HepG2 (cell line): Measurements from ENCODE around the gene ASF1B. TPM values are rescaled to one million over a fixed set of nuclear protein-coding genes. Genes with fewer than 3 reads are reported as not detected.

ENCODE experiments used
- ATAC-seq: fragments of 200-7000 bp; cut with Tn5 transposase; 3 replicates; pipeline ENCODE4 v1.9.1; 2020; ENCODE audit warnings: mild to moderate bottlenecking, moderate library complexity
- BruUV-seq: library from RNA; stranded (reverse); fragments of 400-500 nt; replicated peaks from 2 replicates; lab custom pipeline; 2021; lab: Mats Ljungman, UMichigan
- CTCF ChIA-PET: fragments of 300-600 bp; formaldehyde crosslinking; extraction: SDS; loops from one replicate; lab custom pipeline; 2021; ENCODE audit warnings: low total read pairs, inconsistent platforms, low intra/inter-chr PET ratio; lab: Yijun Ruan, JAX
- POLR2A ChIA-PET: fragments of 350-600 bp; sonication (Branson Sonifier 250); formaldehyde crosslinking; loops from one replicate; lab custom pipeline; 2020; ENCODE audit warnings: antibody characterized with exemption, inconsistent platforms; lab: Yijun Ruan, JAX
- DNase-seq: peaks from one replicate; pipeline ENCODE4 v3.0.0-alpha.2; 2015; ENCODE audit warnings: low spot score
- FAIRE-seq: peaks from 3 replicates; lab custom pipeline; 2011; peaks lifted over from hg19 to GRCh38; lab: Jason Lieb, UNC
- H2AFZ ChIP-seq: one replicate; pipeline ENCODE4 v1.6.1; 2011; ENCODE audit warnings: low read length, inconsistent platforms
- H3K27ac ChIP-seq: fragments of 300-600 bp; 3 replicates; pipeline ENCODE4 v1.8.0; 2011; ENCODE audit warnings: mixed run types, mild to moderate bottlenecking, mixed read lengths, low read length, inconsistent platforms; ENCODE audit not compliant: insufficient read depth; ENCODE audit errors: extremely low read length
- H3K27me3 ChIP-seq, 2 experiments: fragments of 200-600 bp in 1 of 2; 2 replicates in 1 of 2; 3 replicates in 1 of 2; pipeline versions ENCODE4 v1.6.0 to v1.8.0; 2011; ENCODE audit warnings: low read length in 2 of 2, mild to moderate bottlenecking in 2 of 2, moderate library complexity in 2 of 2, inconsistent platforms in 1 of 2; ENCODE audit not compliant: insufficient read depth in 2 of 2, control insufficient read depth in 1 of 2
- H3K36me3 ChIP-seq, 2 experiments: fragments of 200-600 bp in 1 of 2; replicated peaks in 1 of 2; 2 replicates in 1 of 2; 3 replicates in 1 of 2; pipeline versions ENCODE4 v1.5.1 to v1.8.0; 2011; ENCODE audit warnings: low read length in 2 of 2, inconsistent platforms in 1 of 2; ENCODE audit not compliant: insufficient read depth in 2 of 2, control insufficient read depth in 1 of 2
- H3K4me1 ChIP-seq: 2 replicates; pipeline ENCODE4 v1.5.1; 2012; ENCODE audit warnings: low read length, inconsistent platforms; ENCODE audit not compliant: insufficient read depth
- H3K4me2 ChIP-seq: 2 replicates; pipeline ENCODE4 v1.6.0; 2011; ENCODE audit warnings: low read depth, low read length, inconsistent platforms
- H3K4me3 ChIP-seq, 3 experiments: fragments of 200-600 bp in 1 of 3; sonication (generic), shearing (Covaris generic) in 1 of 3; replicated peaks in 1 of 3; 2 replicates each; pipeline ENCODE4 v1.5.1; 2011 to 2016; ENCODE audit warnings: low read length in 3 of 3, inconsistent platforms in 2 of 3, low read depth in 2 of 3, mild to moderate bottlenecking in 2 of 3, control low read depth in 1 of 3, mixed read lengths in 1 of 3; ENCODE audit not compliant: insufficient read depth in 1 of 3
- H3K79me2 ChIP-seq: one replicate; pipeline ENCODE4 v1.6.1; 2011; ENCODE audit warnings: low read length, inconsistent platforms; ENCODE audit not compliant: insufficient read depth
- H3K9ac ChIP-seq: 2 replicates; pipeline ENCODE4 v1.6.0; 2011; ENCODE audit warnings: mild to moderate bottlenecking, low read depth, low read length, inconsistent platforms; ENCODE audit not compliant: insufficient read depth
- H3K9me3 ChIP-seq: 2 replicates; pipeline ENCODE4 v1.5.1; 2012; ENCODE audit warnings: mild to moderate bottlenecking, low read length
- H4K20me1 ChIP-seq: 2 replicates; pipeline ENCODE4 v1.6.0; 2011; ENCODE audit warnings: inconsistent platforms, mild to moderate bottlenecking, low read length, moderate library complexity; ENCODE audit not compliant: insufficient read depth
- ATAD3A ChIP-seq: sonication (generic); formaldehyde crosslinking; IDR thresholded peaks from 2 replicates; pipeline ENCODE4 v1.4.0; 2020; ENCODE audit warnings: missing genetic modification reagents
- ATF1 ChIP-seq: IDR thresholded peaks from 2 replicates; pipeline ENCODE4 v1.6.1; 2016; ENCODE audit warnings: mild to moderate bottlenecking, control low read depth
- CREB1 ChIP-seq, 2 experiments: fragments of 450-650 bp in 1 of 2; IDR thresholded peaks; 2 replicates each; pipeline ENCODE4 v1.6.1; 2016 to 2017; ENCODE audit warnings: control low read depth in 1 of 2, mild to moderate bottlenecking in 1 of 2, missing compliant biosample characterization in 1 of 2, missing genetic modification characterization in 1 of 2
- CSRNP1 ChIP-seq: sonication (generic); formaldehyde crosslinking; IDR thresholded peaks from 2 replicates; pipeline ENCODE4 v1.8.1; 2023; ENCODE audit warnings: mild to moderate bottlenecking, missing genetic modification reagents
- EP300 ChIP-seq, 3 experiments: sonication (generic) in 1 of 3; formaldehyde crosslinking in 1 of 3; IDR thresholded peaks; 2 replicates each; pipeline versions ENCODE4 v1.5.1 to v1.6.1; 2011 to 2020; ENCODE audit warnings: low read depth in 2 of 3, low read length in 2 of 3, borderline replicate concordance in 1 of 3, improper control_type of control experiment in 1 of 3, mild to moderate bottlenecking in 1 of 3, missing genetic modification reagents in 1 of 3, moderate library complexity in 1 of 3
- GPBP1L1 ChIP-seq: sonication (generic); formaldehyde crosslinking; IDR thresholded peaks from 2 replicates; pipeline ENCODE4 v1.5.0; 2020; ENCODE audit warnings: mild to moderate bottlenecking, missing genetic modification reagents
- HMG20B ChIP-seq: conservative IDR thresholded peaks from 2 replicates; pipeline ENCODE4 v1.6.1; 2016; ENCODE audit warnings: missing genetic modification reagents, missing compliant biosample characterization
- KLF11 ChIP-seq: IDR thresholded peaks from 2 replicates; pipeline ENCODE4 v1.6.1; 2016; ENCODE audit warnings: missing compliant biosample characterization
- KLF16 ChIP-seq, 2 experiments: sonication (generic) in 1 of 2; formaldehyde crosslinking in 1 of 2; IDR thresholded peaks; 2 replicates each; pipeline versions ENCODE4 v1.6.1 to v1.8.0; 2016 to 2023; ENCODE audit warnings: missing genetic modification reagents in 2 of 2, missing compliant biosample characterization in 1 of 2
- PLRG1 ChIP-seq: fragments of 450-650 bp; conservative IDR thresholded peaks from 2 replicates; pipeline ENCODE4 v1.6.1; 2016
- SPEN ChIP-seq: sonication (generic); formaldehyde crosslinking; IDR thresholded peaks from 2 replicates; pipeline ENCODE4 v1.5.1; 2020; ENCODE audit warnings: low read depth, mild to moderate bottlenecking, missing genetic modification reagents
- TCF7L2 ChIP-seq: IDR thresholded peaks from 2 replicates; pipeline ENCODE4 v1.6.1; 2011; ENCODE audit warnings: mild to moderate bottlenecking, low read depth, low read length, moderate library complexity
- ZBTB1 ChIP-seq: sonication (generic); formaldehyde crosslinking; IDR thresholded peaks from 2 replicates; pipeline ENCODE4 v1.4.0; 2020; ENCODE audit warnings: missing genetic modification reagents, borderline replicate concordance
- ZFP62 ChIP-seq: sonication (generic); formaldehyde crosslinking; IDR thresholded peaks from 2 replicates; pipeline ENCODE4 v1.4.0; 2020; ENCODE audit warnings: missing genetic modification reagents
- ZNF263 ChIP-seq: sonication (generic); formaldehyde crosslinking; IDR thresholded peaks from 2 replicates; pipeline ENCODE4 v1.4.0; 2020; ENCODE audit warnings: missing genetic modification reagents
- ZNF567 ChIP-seq: sonication (generic); formaldehyde crosslinking; IDR thresholded peaks from 2 replicates; pipeline ENCODE4 v1.8.1; 2023; ENCODE audit warnings: mild to moderate bottlenecking, missing genetic modification reagents, borderline replicate concordance
- ZNF598 ChIP-seq: sonication (generic); formaldehyde crosslinking; IDR thresholded peaks from 2 replicates; pipeline ENCODE4 v1.5.1; 2020; ENCODE audit warnings: mild to moderate bottlenecking, missing genetic modification reagents, borderline replicate concordance
- ZNF615 ChIP-seq: sonication (generic); formaldehyde crosslinking; IDR thresholded peaks from 2 replicates; pipeline ENCODE4 v1.5.0; 2020; ENCODE audit warnings: mild to moderate bottlenecking, missing genetic modification reagents, borderline replicate concordance
- ZSCAN31 ChIP-seq: sonication (generic); formaldehyde crosslinking; IDR thresholded peaks from 2 replicates; pipeline ENCODE4 v1.5.0; 2020; ENCODE audit warnings: low read depth, mild to moderate bottlenecking, missing genetic modification reagents
- WGBS: methylation state at CpG from one replicate; pipeline ENCODE4 v1.1.6; 2017; ENCODE audit warnings: low lambda C conversion rate; 5-methylcytosine and 5-hydroxymethylcytosine counted together
- in situ Hi-C: cut with HindIII; loops from 2 replicates; pipeline ENCODE4 v1.10.0; 2017; ENCODE audit warnings: low pct_unique_long_range_greater_than_20kb; ENCODE audit not compliant: extremely low pct_ligation_motif_present
- intact Hi-C: fragments of 100-400 bp; cut with micrococcal nuclease; formaldehyde crosslinking; loops from one replicate; pipeline ENCODE4 v1.10.0; 2022; ENCODE audit not compliant: unreplicated experiment
- polyA plus RNA-seq, 8 experiments: library from polyadenylated mRNA; depleted of rRNA in 3 of 8; stranded (reverse) in 7 of 8; unstranded in 1 of 8; fragments of >200 nt; fragmentation: Illumina TruSeq in 4 of 8; extraction: Trizol in 4 of 8; gene quantifications; 2 replicates each; pipeline versions ENCODE4 v1.2.1 to v1.2.3, GENCODE V29; 2011 to 2016; ENCODE audit warnings: low read depth in 4 of 8, missing spikeins in 1 of 8, mixed read lengths in 1 of 8; ENCODE audit not compliant: insufficient read depth in 1 of 8
- total RNA-seq, 5 experiments: library from RNA; depleted of rRNA; stranded (reverse); fragments of >200 nt; fragmentation: Illumina TruSeq; extraction: Trizol; gene quantifications; 2 replicates each; pipeline ENCODE4 v1.2.3, GENCODE V29; 2016; ENCODE audit warnings: low read depth in 1 of 5

The ASF1B gene
- total and polyA plus RNA-seq, 2 of the 13 experiments (the other 11 are each of a cell fraction or from before 2014, with no cell fraction given), result 18.2 to 24.8 TPM

GRCh38 chr19:14112051-14112808 is 24.2 kb downstream of the ASF1B start:
- FAIRE-seq, result no peak
- POLR2A ChIA-PET, result interaction anchor here (2.8 kb wide), 1 partner anchor 24 kb away, joined by 11 read pairs; the partner anchor contains the start of gene ASF1B
- BruUV-seq, result no TSS peak
- in situ Hi-C loops, result no loop called here
- 82% methylated on average over 8 of the region's 12 CpGs for WGBS
- Histone ChIP-seq H2AFZ (no peak overlapping the region), H3K9ac (peak overlapping the region; percentile 53), H4K20me1 (no peaks in the 10 kb centered on the region)
- CTCF ChIA-PET, result interaction anchor here (0.9 kb wide), 1 partner anchor 15 kb away, joined by 3 read pairs; no protein-coding TSS in a partner anchor
- no peak for DNase-seq
- TF ChIP-seq SPEN (CRISPR knock-in tag) (no peak), TCF7L2 (no peak), ZNF263 (CRISPR knock-in tag) (no peak), KLF16 (CRISPR knock-in tag; IDR thresholded peaks at IDR 0.05) (no peak), ZFP62 (CRISPR knock-in tag) (no peak), HMG20B (CRISPR knock-in tag) (no peak), CSRNP1 (no peak), ATAD3A (CRISPR knock-in tag) (no peak), CREB1 (IDR thresholded peaks at IDR 0.05) (no peak), CREB1 (CRISPR knock-in tag; IDR thresholded peaks at IDR 0.05) (no peak), ZNF615 (CRISPR knock-in tag) (no peak), KLF11 (CRISPR knock-in tag) (no peak), ZNF598 (CRISPR knock-in tag) (no peak), GPBP1L1 (CRISPR knock-in tag) (no peak), EP300 (IDR thresholded peaks at IDR 0.05; ENCODE audit: low read depth in 2 of 2, low read length in 2 of 2) (no peak), EP300 (CRISPR knock-in tag; IDR thresholded peaks at IDR 0.05; ENCODE audit: borderline replicate concordance) (no peak), ATF1 (CRISPR knock-in tag) (no peak), ZBTB1 (CRISPR knock-in tag) (no peak), PLRG1 (no peak), ZNF567 (CRISPR knock-in tag) (no peak), ZSCAN31 (CRISPR knock-in tag) (no peak)
- TF ChIP-seq, all 625 proteins: peak for 0
- Histone ChIP-seq H3K79me2 (peaks cover 12% of the 10 kb centered on the region), H3K9me3 (no peaks in the 10 kb centered on the region), H3K4me2 (peak overlapping the region; percentile 57; the same call in 1 of the 2 replicates), H3K27ac (peak overlapping the region; percentile 76), H3K36me3 (no peaks in the 10 kb centered on the region), H3K27me3 (no peaks in the 10 kb centered on the region), H3K4me3 (peak overlapping the region in 1 of 3 experiments; percentile 20; a peak in 1 of 6 replicates), H3K4me1 (peaks cover 60% of the 10 kb centered on the region)
- intact Hi-C loops, result no loop called here
- no peak for ATAC-seq
